KOPT-K1 (cell line): ENCODE measurements around the gene CDH5.

Experiments
- H3K27ac ChIP-seq: fragments of 200-600 bp; sonication (generic); 2 replicates; pipeline ENCODE4 v1.5.1; 2016; ENCODE audit warnings: antibody characterized with exemption, mild to moderate bottlenecking, low read depth, low read length; ENCODE audit not compliant: poor library complexity, severe bottlenecking
- H3K36me3 ChIP-seq: fragments of 200-600 bp; sonication (generic); 2 replicates; pipeline ENCODE4 v1.5.1; 2017; ENCODE audit warnings: antibody characterized with exemption, mild to moderate bottlenecking, low read length, moderate library complexity; ENCODE audit not compliant: insufficient read depth
- H3K9me3 ChIP-seq: fragments of 200-600 bp; sonication (generic); 2 replicates; pipeline ENCODE4 v1.5.1; 2017; ENCODE audit warnings: antibody characterized with exemption, low read length, mild to moderate bottlenecking; ENCODE audit not compliant: insufficient read depth, poor library complexity, severe bottlenecking

CDH5 gene

DNA sequence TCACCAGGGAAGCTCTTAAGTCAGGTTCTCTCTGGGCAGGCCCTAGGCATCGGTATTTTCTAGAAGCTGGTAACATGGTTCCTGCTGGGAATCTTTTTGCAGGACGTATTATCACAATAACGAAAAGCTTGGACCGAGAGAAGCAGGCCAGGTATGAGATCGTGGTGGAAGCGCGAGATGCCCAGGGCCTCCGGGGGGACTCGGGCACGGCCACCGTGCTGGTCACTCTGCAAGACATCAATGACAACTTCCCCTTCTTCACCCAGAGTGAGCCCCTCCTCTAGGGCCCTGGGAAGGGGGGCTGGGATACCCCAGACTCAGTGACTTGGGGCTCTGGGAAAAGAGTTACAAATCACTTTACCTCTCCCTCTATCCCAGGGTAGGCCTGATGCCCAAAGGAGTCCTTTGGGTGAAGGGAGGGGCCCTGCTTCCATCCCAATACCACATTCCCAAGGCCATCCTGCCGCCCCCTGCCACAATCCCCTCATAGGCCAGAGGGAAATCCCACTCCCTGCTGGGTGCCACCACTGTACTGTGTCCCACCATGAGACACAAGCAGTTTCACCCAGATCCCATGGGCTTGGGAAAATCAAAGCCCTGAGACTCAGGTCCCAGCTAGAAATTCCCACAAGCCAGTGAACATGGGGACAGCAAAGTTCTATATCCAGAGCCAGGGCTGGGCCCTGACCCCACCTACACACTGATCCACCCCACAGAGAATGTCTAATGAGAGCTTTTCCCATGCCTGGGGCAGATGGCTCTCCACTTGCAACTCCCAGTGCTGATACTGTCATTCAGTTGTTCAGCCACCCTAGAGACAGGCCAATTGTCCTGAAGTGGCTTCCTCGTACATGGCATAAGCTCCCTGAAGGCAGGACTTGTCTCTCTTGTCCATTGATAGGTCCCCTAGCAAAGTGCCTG is 23.0 kb downstream of the CDH5 start:
- Histone ChIP-seq H3K27ac (no peak overlapping the region), H3K9me3 (no peaks in the 10 kb centered on the region), H3K36me3 (no peaks in the 10 kb centered on the region)

DNA sequence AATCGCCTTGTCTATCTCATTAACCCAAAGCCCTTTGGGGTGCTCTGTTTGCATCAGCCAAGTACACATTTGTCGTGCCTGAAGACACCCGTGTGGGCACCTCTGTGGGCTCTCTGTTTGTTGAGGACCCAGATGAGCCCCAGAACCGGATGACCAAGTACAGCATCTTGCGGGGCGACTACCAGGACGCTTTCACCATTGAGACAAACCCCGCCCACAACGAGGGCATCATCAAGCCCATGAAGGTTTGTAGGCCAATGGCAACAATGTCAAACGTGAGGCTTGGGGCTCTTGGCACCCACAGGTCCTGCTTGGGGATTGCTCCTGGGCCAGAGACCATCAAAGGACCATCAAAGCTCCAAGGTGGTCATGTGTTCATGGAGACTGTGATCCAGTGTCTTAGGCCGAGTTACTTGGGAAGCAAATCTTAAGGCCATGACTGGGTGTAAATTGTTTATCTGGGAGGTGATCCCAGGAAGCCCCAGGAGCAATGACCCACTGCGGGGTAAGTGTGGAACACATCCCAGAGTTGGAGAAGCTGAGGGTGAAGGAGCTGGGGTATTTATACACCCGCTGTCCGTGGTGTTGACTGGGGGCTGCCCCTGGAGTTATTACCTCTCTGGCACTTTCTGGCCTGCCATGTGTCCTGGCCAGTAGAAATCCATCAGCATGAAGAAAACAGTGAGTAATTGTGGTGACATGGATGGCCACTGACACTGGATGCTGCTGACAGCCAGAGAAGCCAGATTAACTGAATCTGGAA is 24.0 kb downstream of the CDH5 start:
- no peaks in the 10 kb centered on the region for H3K36me3 ChIP-seq
- no peak overlapping the region for H3K27ac ChIP-seq
- H3K9me3 ChIP-seq = no peaks in the 10 kb centered on the region

DNA sequence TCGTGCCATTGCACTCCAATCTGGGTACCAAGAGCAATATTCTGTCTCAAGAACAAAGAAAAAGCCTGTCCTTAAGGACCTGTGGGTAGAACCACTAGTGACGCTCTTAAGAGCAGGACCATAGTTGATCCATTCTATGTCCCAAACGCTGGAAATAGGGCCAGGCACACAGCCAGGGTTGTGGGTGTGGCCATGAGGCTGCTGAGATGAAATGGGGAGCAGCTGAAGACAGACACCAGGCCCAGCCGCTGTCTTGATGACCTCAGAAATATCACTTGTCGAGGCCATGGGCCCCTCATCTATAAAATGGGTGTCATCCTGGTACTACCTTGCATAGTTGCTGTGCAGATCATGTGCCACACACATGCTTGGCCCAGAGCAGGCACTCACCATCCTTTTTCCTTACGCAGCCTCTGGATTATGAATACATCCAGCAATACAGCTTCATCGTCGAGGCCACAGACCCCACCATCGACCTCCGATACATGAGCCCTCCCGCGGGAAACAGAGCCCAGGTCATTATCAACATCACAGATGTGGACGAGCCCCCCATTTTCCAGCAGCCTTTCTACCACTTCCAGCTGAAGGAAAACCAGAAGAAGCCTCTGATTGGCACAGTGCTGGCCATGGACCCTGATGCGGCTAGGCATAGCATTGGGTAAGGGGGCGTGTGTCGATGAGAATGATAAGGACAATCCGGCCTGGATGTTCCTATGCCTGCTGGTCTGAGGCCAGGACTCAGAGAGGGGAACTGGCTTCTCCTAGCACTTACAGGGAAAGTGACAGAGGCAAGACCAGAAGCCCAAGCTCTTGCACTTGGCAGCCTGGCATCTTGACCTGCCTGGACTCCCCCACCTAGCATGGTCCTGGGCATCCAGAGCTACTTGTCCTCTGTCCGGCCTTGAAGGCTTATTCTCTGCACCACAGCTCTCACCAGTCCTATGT is 25.5 kb downstream of the CDH5 start:
- Histone ChIP-seq H3K9me3 (no peaks in the 10 kb centered on the region), H3K27ac (no peak overlapping the region), H3K36me3 (no peaks in the 10 kb centered on the region)

DNA sequence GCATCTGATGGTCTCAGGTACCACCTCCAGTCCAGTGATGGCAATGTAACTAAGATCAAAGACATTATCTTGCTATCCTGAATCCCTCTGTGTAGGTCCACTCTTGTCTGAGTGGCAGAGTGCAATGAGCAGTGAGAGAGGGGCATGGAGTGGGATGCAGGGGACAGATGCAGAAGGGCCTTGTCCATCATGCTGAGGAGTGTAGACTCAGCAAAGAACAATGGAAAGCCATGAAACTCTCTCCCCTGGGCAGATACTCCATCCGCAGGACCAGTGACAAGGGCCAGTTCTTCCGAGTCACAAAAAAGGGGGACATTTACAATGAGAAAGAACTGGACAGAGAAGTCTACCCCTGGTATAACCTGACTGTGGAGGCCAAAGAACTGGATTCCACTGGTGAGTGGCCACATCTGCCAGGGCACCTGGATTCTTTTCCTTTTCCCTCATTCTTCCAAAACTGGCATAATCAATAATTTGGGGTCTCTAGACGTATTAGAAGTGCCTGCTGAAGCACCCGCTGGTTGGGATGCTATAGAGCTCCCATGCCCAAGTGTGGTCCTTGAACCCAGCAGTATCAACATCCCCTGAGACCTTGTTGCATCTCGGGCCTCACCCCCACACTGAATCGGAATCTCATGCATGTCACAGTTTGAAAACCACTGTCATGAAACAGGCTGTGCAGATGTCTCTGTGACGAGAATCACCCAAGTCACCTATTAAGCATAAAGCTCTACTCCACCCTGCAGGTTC is 29.5 kb downstream of the CDH5 start:
- Histone ChIP-seq H3K27ac (no peak overlapping the region), H3K36me3 (no peaks in the 10 kb centered on the region), H3K9me3 (no peaks in the 10 kb centered on the region)

DNA sequence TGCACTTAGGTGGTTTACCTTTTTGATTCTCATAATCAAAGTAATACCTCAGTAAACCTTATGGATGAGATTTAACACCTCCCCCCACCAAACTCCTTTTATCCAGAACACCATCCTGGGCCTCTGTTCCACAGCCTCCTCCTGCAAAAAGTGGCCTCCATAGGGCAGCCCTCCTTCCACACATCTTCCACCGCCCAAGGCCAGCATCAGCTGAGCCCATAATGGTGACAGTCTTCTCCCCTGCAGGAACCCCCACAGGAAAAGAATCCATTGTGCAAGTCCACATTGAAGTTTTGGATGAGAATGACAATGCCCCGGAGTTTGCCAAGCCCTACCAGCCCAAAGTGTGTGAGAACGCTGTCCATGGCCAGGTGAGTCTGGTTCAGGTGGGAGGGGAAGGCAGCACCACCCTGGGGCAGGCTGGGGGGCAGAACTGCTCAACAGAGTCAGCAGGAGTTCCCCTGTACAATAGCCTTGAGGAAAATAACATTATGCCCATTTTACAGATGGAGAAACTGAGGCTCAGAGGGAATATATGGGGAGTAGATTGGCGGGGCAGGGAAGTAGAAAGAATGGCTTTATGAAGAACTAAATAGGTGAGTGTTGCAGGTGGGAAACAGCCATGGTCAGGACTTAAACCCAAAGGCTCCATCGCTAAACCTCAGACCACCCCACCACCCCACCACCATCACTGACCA is 31.4 kb downstream of the CDH5 start:
- no peak overlapping the region for H3K27ac ChIP-seq
- H3K9me3 ChIP-seq = no peaks in the 10 kb centered on the region
- no peaks in the 10 kb centered on the region for H3K36me3 ChIP-seq

GRCh38 chr16:66399031-66399430 is 32.5 kb downstream of the CDH5 start:
- Histone ChIP-seq H3K9me3 (no peaks in the 10 kb centered on the region), H3K36me3 (no peaks in the 10 kb centered on the region), H3K27ac (no peak overlapping the region)

- Histone ChIP-seq H3K27ac (no peak overlapping the region), H3K36me3 (no peaks in the 10 kb centered on the region), H3K9me3 (peaks cover 2% of the 10 kb centered on the region)
These were observed 33.4 kb downstream of the CDH5 start for GRCh38 chr16:66399930-66400329.

- H3K27ac ChIP-seq = no peak overlapping the region
- peaks cover 7% of the 10 kb centered on the region for H3K9me3 ChIP-seq
- no peaks in the 10 kb centered on the region for H3K36me3 ChIP-seq
These were observed 34.3 kb downstream of the CDH5 start for GRCh38 chr16:66400503-66401380.

- Histone ChIP-seq H3K36me3 (no peaks in the 10 kb centered on the region), H3K27ac (no peak overlapping the region), H3K9me3 (peaks cover 7% of the 10 kb centered on the region)
These were observed 35.1 kb downstream of the CDH5 start for GRCh38 chr16:66401610-66402009.

DNA sequence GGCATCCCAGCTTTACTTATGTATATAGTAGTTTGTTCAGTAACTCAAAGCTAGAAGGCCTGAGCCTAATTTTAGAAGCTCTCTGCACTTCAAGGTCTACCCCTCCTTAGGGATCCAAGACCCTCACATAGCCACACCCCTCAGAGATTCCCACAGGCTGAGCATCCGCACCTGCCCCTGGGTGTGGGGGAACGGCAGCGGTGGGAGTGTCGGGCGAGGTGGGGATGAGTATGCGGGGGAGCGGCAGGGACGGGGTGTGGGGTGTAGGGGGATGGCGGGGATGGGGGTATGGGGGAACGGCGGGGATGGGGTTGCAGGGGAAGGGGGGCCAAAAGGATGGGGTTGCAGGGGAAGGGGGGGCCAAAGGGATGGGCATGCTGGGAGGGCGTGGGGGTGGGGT is 35.7 kb downstream of the CDH5 start:
- H3K9me3 ChIP-seq = peaks cover 7% of the 10 kb centered on the region
- H3K27ac ChIP-seq = no peak overlapping the region
- H3K36me3 ChIP-seq = no peaks in the 10 kb centered on the region

GRCh38 chr16:66402591-66403230 is 36.2 kb downstream of the CDH5 start:
- no peaks in the 10 kb centered on the region for H3K36me3 ChIP-seq
- no peak overlapping the region for H3K27ac ChIP-seq
- H3K9me3 ChIP-seq = peaks cover 7% of the 10 kb centered on the region

GRCh38 chr16:66403531-66404145 is 37.1 kb downstream of the CDH5 start:
- H3K36me3 ChIP-seq = no peaks in the 10 kb centered on the region
- no peak overlapping the region for H3K27ac ChIP-seq
- peaks cover 7% of the 10 kb centered on the region for H3K9me3 ChIP-seq
